HepG2 (cell line): ENCODE results near the gene TRMU. TPM values are rescaled to one million over a fixed set of nuclear protein-coding genes. Genes with fewer than 3 reads are reported as not detected.

Experiments used
- ATAC-seq: fragments of 200-7000 bp; cut with Tn5 transposase; 3 replicates; pipeline ENCODE4 v1.9.1; 2020; ENCODE audit warnings: mild to moderate bottlenecking, moderate library complexity
- BruUV-seq: library from RNA; stranded (reverse); fragments of 400-500 nt; replicated peaks from 2 replicates; lab custom pipeline; 2021; lab: Mats Ljungman, UMichigan
- CTCF ChIA-PET: fragments of 300-600 bp; formaldehyde crosslinking; extraction: SDS; loops from one replicate; lab custom pipeline; 2021; ENCODE audit warnings: low total read pairs, inconsistent platforms, low intra/inter-chr PET ratio; lab: Yijun Ruan, JAX
- POLR2A ChIA-PET: fragments of 350-600 bp; sonication (Branson Sonifier 250); formaldehyde crosslinking; loops from one replicate; lab custom pipeline; 2020; ENCODE audit warnings: antibody characterized with exemption, inconsistent platforms; lab: Yijun Ruan, JAX
- DNase-seq: peaks from one replicate; pipeline ENCODE4 v3.0.0-alpha.2; 2015; ENCODE audit warnings: low spot score
- FAIRE-seq: peaks from 3 replicates; lab custom pipeline; 2011; peaks lifted over from hg19 to GRCh38; lab: Jason Lieb, UNC
- H2AFZ ChIP-seq: one replicate; pipeline ENCODE4 v1.6.1; 2011; ENCODE audit warnings: low read length, inconsistent platforms
- H3K27ac ChIP-seq: fragments of 300-600 bp; 3 replicates; pipeline ENCODE4 v1.8.0; 2011; ENCODE audit warnings: mixed run types, mild to moderate bottlenecking, mixed read lengths, low read length, inconsistent platforms; ENCODE audit not compliant: insufficient read depth; ENCODE audit errors: extremely low read length
- H3K27me3 ChIP-seq, 2 experiments: fragments of 200-600 bp in 1 of 2; 2 replicates in 1 of 2; 3 replicates in 1 of 2; pipeline versions ENCODE4 v1.6.0 to v1.8.0; 2011; ENCODE audit warnings: low read length in 2 of 2, mild to moderate bottlenecking in 2 of 2, moderate library complexity in 2 of 2, inconsistent platforms in 1 of 2; ENCODE audit not compliant: insufficient read depth in 2 of 2, control insufficient read depth in 1 of 2
- H3K36me3 ChIP-seq, 2 experiments: fragments of 200-600 bp in 1 of 2; replicated peaks in 1 of 2; 2 replicates in 1 of 2; 3 replicates in 1 of 2; pipeline versions ENCODE4 v1.5.1 to v1.8.0; 2011; ENCODE audit warnings: low read length in 2 of 2, inconsistent platforms in 1 of 2; ENCODE audit not compliant: insufficient read depth in 2 of 2, control insufficient read depth in 1 of 2
- H3K4me1 ChIP-seq: 2 replicates; pipeline ENCODE4 v1.5.1; 2012; ENCODE audit warnings: low read length, inconsistent platforms; ENCODE audit not compliant: insufficient read depth
- H3K4me2 ChIP-seq: 2 replicates; pipeline ENCODE4 v1.6.0; 2011; ENCODE audit warnings: low read depth, low read length, inconsistent platforms
- H3K4me3 ChIP-seq, 3 experiments: fragments of 200-600 bp in 1 of 3; sonication (generic), shearing (Covaris generic) in 1 of 3; replicated peaks in 1 of 3; 2 replicates each; pipeline ENCODE4 v1.5.1; 2011 to 2016; ENCODE audit warnings: low read length in 3 of 3, inconsistent platforms in 2 of 3, low read depth in 2 of 3, mild to moderate bottlenecking in 2 of 3, control low read depth in 1 of 3, mixed read lengths in 1 of 3; ENCODE audit not compliant: insufficient read depth in 1 of 3
- H3K79me2 ChIP-seq: one replicate; pipeline ENCODE4 v1.6.1; 2011; ENCODE audit warnings: low read length, inconsistent platforms; ENCODE audit not compliant: insufficient read depth
- H3K9ac ChIP-seq: 2 replicates; pipeline ENCODE4 v1.6.0; 2011; ENCODE audit warnings: mild to moderate bottlenecking, low read depth, low read length, inconsistent platforms; ENCODE audit not compliant: insufficient read depth
- H3K9me3 ChIP-seq: 2 replicates; pipeline ENCODE4 v1.5.1; 2012; ENCODE audit warnings: mild to moderate bottlenecking, low read length
- H4K20me1 ChIP-seq: 2 replicates; pipeline ENCODE4 v1.6.0; 2011; ENCODE audit warnings: inconsistent platforms, mild to moderate bottlenecking, low read length, moderate library complexity; ENCODE audit not compliant: insufficient read depth
- CAMTA2 ChIP-seq: sonication (generic); formaldehyde crosslinking; IDR thresholded peaks from 2 replicates; pipeline ENCODE4 v1.4.0; 2020; ENCODE audit warnings: mild to moderate bottlenecking, missing genetic modification reagents, borderline replicate concordance
- PHF21A ChIP-seq: sonication (generic); formaldehyde crosslinking; IDR thresholded peaks from 2 replicates; pipeline ENCODE4 v1.5.0; 2020; ENCODE audit warnings: mild to moderate bottlenecking, missing genetic modification reagents
- RERE ChIP-seq: IDR thresholded peaks from 2 replicates; pipeline ENCODE4 v1.6.1; 2016; ENCODE audit warnings: low read depth, missing genetic modification reagents, missing compliant biosample characterization
- ZKSCAN5 ChIP-seq: sonication (generic); formaldehyde crosslinking; IDR thresholded peaks from 2 replicates; pipeline ENCODE4 v1.5.1; 2020; ENCODE audit warnings: mild to moderate bottlenecking, missing genetic modification reagents
- ZNF775 ChIP-seq: sonication (generic); formaldehyde crosslinking; IDR thresholded peaks from 2 replicates; pipeline ENCODE4 v1.4.0; 2020; ENCODE audit warnings: missing genetic modification reagents, mild to moderate bottlenecking, moderate library complexity, borderline replicate concordance
- WGBS: methylation state at CpG from one replicate; pipeline ENCODE4 v1.1.6; 2017; ENCODE audit warnings: low lambda C conversion rate; 5-methylcytosine and 5-hydroxymethylcytosine counted together
- in situ Hi-C: cut with HindIII; loops from 2 replicates; pipeline ENCODE4 v1.10.0; 2017; ENCODE audit warnings: low pct_unique_long_range_greater_than_20kb; ENCODE audit not compliant: extremely low pct_ligation_motif_present
- intact Hi-C: fragments of 100-400 bp; cut with micrococcal nuclease; formaldehyde crosslinking; loops from one replicate; pipeline ENCODE4 v1.10.0; 2022; ENCODE audit not compliant: unreplicated experiment
- polyA plus RNA-seq, 8 experiments: library from polyadenylated mRNA; depleted of rRNA in 3 of 8; stranded (reverse) in 7 of 8; unstranded in 1 of 8; fragments of >200 nt; fragmentation: Illumina TruSeq in 4 of 8; extraction: Trizol in 4 of 8; gene quantifications; 2 replicates each; pipeline versions ENCODE4 v1.2.1 to v1.2.3, GENCODE V29; 2011 to 2016; ENCODE audit warnings: low read depth in 4 of 8, missing spikeins in 1 of 8, mixed read lengths in 1 of 8; ENCODE audit not compliant: insufficient read depth in 1 of 8
- total RNA-seq, 5 experiments: library from RNA; depleted of rRNA; stranded (reverse); fragments of >200 nt; fragmentation: Illumina TruSeq; extraction: Trizol; gene quantifications; 2 replicates each; pipeline ENCODE4 v1.2.3, GENCODE V29; 2016; ENCODE audit warnings: low read depth in 1 of 5

TRMU gene
- total and polyA plus RNA-seq, 2 of the 13 experiments (the other 11 are each of a cell fraction or from before 2014, with no cell fraction given), result 31.0 to 50.2 TPM

GRCh38 chr22:46393873-46394272 is 58.4 kb downstream of the TRMU start:
- Histone ChIP-seq H3K79me2 (no peaks in the 10 kb centered on the region), H3K9ac (no peak overlapping the region), H4K20me1 (no peaks in the 10 kb centered on the region), H3K9me3 (no peaks in the 10 kb centered on the region), H3K36me3 (no peaks in the 10 kb centered on the region), H3K4me2 (0 out of 2 replicates have a peak overlapping the region, but pooled peaks have one; percentile 14), H3K27ac (no peak overlapping the region), H3K4me3 (no peak overlapping the region), H3K4me1 (peaks cover 21% of the 10 kb centered on the region), H2AFZ (no peak overlapping the region), H3K27me3 (no peaks in the 10 kb centered on the region; a peak in 1 of 5 replicates)
- POLR2A ChIA-PET, result interaction anchor here (1.3 kb wide), 1 partner anchor 26 kb away, joined by 3 read pairs; no protein-coding TSS in a partner anchor
- BruUV-seq, result no TSS peak
- TF ChIP-seq ZNF775, result no peak
- no peak for TF ChIP-seq CAMTA2 (CRISPR knock-in tag)
- no peak for TF ChIP-seq ZKSCAN5 (CRISPR knock-in tag)
- TF ChIP-seq RERE, result no peak
- TF ChIP-seq PHF21A (CRISPR knock-in tag), result no peak
- intact Hi-C loops (no loop called here), in situ Hi-C loops (loop anchor here (5.0 kb wide), 1 partner anchor 37 kb away; no protein-coding TSS in a partner anchor)
- WGBS, result 61% methylated on average over 7 of the region's 14 CpGs
- CTCF ChIA-PET, result no interaction called here
- no peak for FAIRE-seq
- DNase-seq, result no peak
- no peak for ATAC-seq
